ENCODE measurements around the gene POMGNT2.

DNA sequence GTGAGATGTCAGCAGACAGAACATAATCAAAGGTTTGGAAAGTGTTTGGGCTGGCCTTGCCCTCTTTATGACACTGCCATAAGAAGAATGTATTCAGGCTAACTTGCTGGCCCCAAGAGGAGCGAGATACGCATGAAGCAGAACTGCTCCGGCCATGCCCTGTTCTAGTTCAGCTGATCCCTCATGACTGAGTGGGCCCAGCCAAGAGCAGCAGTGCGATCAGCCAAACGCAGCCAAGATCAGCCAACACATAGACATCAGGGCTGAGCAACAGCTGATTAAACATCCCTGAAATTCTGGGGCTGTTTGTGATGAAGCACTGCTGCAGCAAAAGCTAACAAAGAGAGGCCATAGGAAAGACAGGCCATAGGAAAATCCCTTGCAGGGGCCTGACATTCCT, 24.1 kb downstream of the POMGNT2 start:
- TF ChIP-seq CTCF (optimal IDR thresholded peaks at IDR 0.05 in 1 of 3, IDR thresholded peaks at IDR 0.05 in 1 of 3, conservative IDR thresholded peaks at IDR 0.05 in 1 of 3; ENCODE audit: extremely low read depth in 1 of 3, insufficient read depth in 2 of 3, low read length in 3 of 3): no peak
- TF ChIP-seq EZH2 (IDR thresholded peaks at IDR 0.05; ENCODE audit: low read length): no peak
